Measurements from ENCODE around the gene LRCH1. TPM values are rescaled to one million over a fixed set of nuclear protein-coding genes. Genes with fewer than 3 reads are reported as not detected.

The LRCH1 gene
- total and polyA plus RNA-seq, 2 of the 13 experiments (the other 11 are each of a cell fraction or from before 2014, with no cell fraction given), result 4.1 to 12.6 TPM

- no peak for TF ChIP-seq NFAT5 (CRISPR knock-in tag; IDR thresholded peaks at IDR 0.05)
Observed at GRCh38 chr13:46544811-46545210, 8.2 kb upstream of the LRCH1 start (continued).

- Histone ChIP-seq H3K27ac (ENCODE audit: extremely low read length, insufficient read depth, low read length) (no peak overlapping the region), H3K9ac (ENCODE audit: insufficient read depth, low read depth, low read length) (no peak overlapping the region), H3K4me1 (ENCODE audit: insufficient read depth, low read length) (peaks cover 5% of the 10 kb centered on the region; the same call in 1 of the 2 replicates), H3K36me3 (replicated peaks in 1 of 2; ENCODE audit: control insufficient read depth in 1 of 2, insufficient read depth in 2 of 2, low read length in 2 of 2) (no peaks in the 10 kb centered on the region), H4K20me1 (ENCODE audit: insufficient read depth, low read length) (no peaks in the 10 kb centered on the region), H3K27me3 (ENCODE audit: control insufficient read depth in 1 of 2, insufficient read depth in 2 of 2, low read length in 2 of 2) (peaks cover 0 to 4% of the 10 kb centered on the region in 2 experiments; a peak in 2 of 5 replicates), H3K4me2 (ENCODE audit: low read depth, low read length) (peak overlapping the region; percentile 8; the same call in 1 of the 2 replicates), H3K79me2 (ENCODE audit: insufficient read depth, low read length) (no peaks in the 10 kb centered on the region), H2AFZ (ENCODE audit: low read length) (no peak overlapping the region), H3K9me3 (ENCODE audit: low read length) (no peaks in the 10 kb centered on the region), H3K4me3 (replicated peaks in 1 of 3; ENCODE audit: insufficient read depth in 1 of 3, low read depth in 2 of 3, low read length in 3 of 3) (no peak overlapping the region)
- ChIA-PET POLR2A (no interaction called here), CTCF (ENCODE audit: low intra/inter-chr PET ratio, low total read pairs) (no interaction called here)
- DNase-seq (ENCODE audit: low spot score), result no peak
- FAIRE-seq, result no peak
- intact Hi-C loops (cut with micrococcal nuclease; ENCODE audit: unreplicated experiment) (no loop called here), in situ Hi-C loops (cut with HindIII; ENCODE audit: extremely low pct_ligation_motif_present, low pct_unique_long_range_greater_than_20kb) (no loop called here)
- ATAC-seq, result peak; percentile 54
- TF ChIP-seq CEBPB (IDR thresholded peaks at IDR 0.05; ENCODE audit: borderline replicate concordance, low read depth, low read length) (0 out of 2 replicates have a peak, but pooled peaks have one; percentile 17), FOXO1 (CRISPR knock-in tag; IDR thresholded peaks at IDR 0.05) (no peak), SKIL (CRISPR knock-in tag; IDR thresholded peaks at IDR 0.05; ENCODE audit: borderline replicate concordance) (no peak), YY1 (IDR thresholded peaks at IDR 0.05; ENCODE audit: insufficient read depth, insufficient replicate concordance, low read depth, low read length) (no peak)
- BruUV-seq (replicated peaks), result no TSS peak
- 25% methylated on average over 8 of the region's 8 CpGs for WGBS (ENCODE audit: low lambda C conversion rate)
Observed at GRCh38 chr13:46546084-46546768, 6.7 kb upstream of the LRCH1 start.

All from HepG2 (cell line).